Liver (tissue), 3 donors: ENCODE measurements around the gene TLK2.
"Not testable (repeated sequence)": the region's sequence is repeated elsewhere in the genome, so short reads cannot be mapped to it uniquely, and the experiment has no call there.

Experiments
- FOXA1 ChIP-seq: IDR thresholded peaks from 2 replicates; pipeline ENCODE4 v1.6.1; 2016; ENCODE audit warnings: antibody characterized with exemption
- GABPA ChIP-seq, 2 donors: IDR thresholded peaks in 1 of 2; conservative IDR thresholded peaks in 1 of 2; 2 replicates each; pipeline ENCODE4 v1.6.1; 2016; ENCODE audit warnings: antibody characterized with exemption in 2 of 2, mild to moderate bottlenecking in 1 of 2, moderate library complexity in 1 of 2
- HNF4A ChIP-seq, 2 donors: conservative IDR thresholded peaks; 2 replicates each; pipeline ENCODE4 v1.6.1; 2016; ENCODE audit warnings: antibody characterized with exemption in 2 of 2, mild to moderate bottlenecking in 2 of 2
- JUND ChIP-seq, 2 donors: IDR thresholded peaks; 2 replicates each; pipeline ENCODE4 v1.6.1; 2016; ENCODE audit warnings: antibody characterized with exemption in 2 of 2
- RAD21 ChIP-seq, 2 donors: IDR thresholded peaks; 2 replicates each; pipeline ENCODE4 v1.6.1; 2016; ENCODE audit warnings: antibody characterized with exemption in 2 of 2, mild to moderate bottlenecking in 2 of 2
- REST ChIP-seq: IDR thresholded peaks from 2 replicates; pipeline ENCODE4 v1.6.1; 2016; ENCODE audit warnings: antibody characterized with exemption, mild to moderate bottlenecking
- SP1 ChIP-seq: IDR thresholded peaks from 2 replicates; pipeline ENCODE4 v1.6.1; 2018; ENCODE audit warnings: antibody characterized with exemption, mild to moderate bottlenecking
- TAF1 ChIP-seq: conservative IDR thresholded peaks from 2 replicates; pipeline ENCODE4 v1.6.1; 2016; ENCODE audit warnings: antibody characterized with exemption, mild to moderate bottlenecking
- YY1 ChIP-seq: IDR thresholded peaks from 2 replicates; pipeline ENCODE4 v1.6.1; 2016; ENCODE audit warnings: antibody characterized with exemption, mild to moderate bottlenecking
- TF ChIP-seq, protein P1 (sequence below): fragments of 150-350 bp; IDR thresholded peaks from 2 replicates; pipeline ENCODE4 v1.5.1; 2017; ENCODE audit warnings: improper control_type of control experiment, low read depth, low read length; ENCODE audit not compliant: missing input control
- TF ChIP-seq, protein P2 (sequence below): IDR thresholded peaks from 2 replicates; pipeline ENCODE4 v1.6.1; 2016; ENCODE audit warnings: antibody characterized with exemption
- TF ChIP-seq, protein P3 (sequence below): IDR thresholded peaks from 2 replicates; pipeline ENCODE4 v1.6.1; 2016; ENCODE audit warnings: antibody characterized with exemption
- TF ChIP-seq, protein P4 (sequence below): IDR thresholded peaks from 2 replicates; pipeline ENCODE4 v1.6.1; 2016; ENCODE audit warnings: antibody characterized with exemption
- donor health status: healthy.
- donor health status: healthy.

- TF ChIP-seq, protein P1, sequence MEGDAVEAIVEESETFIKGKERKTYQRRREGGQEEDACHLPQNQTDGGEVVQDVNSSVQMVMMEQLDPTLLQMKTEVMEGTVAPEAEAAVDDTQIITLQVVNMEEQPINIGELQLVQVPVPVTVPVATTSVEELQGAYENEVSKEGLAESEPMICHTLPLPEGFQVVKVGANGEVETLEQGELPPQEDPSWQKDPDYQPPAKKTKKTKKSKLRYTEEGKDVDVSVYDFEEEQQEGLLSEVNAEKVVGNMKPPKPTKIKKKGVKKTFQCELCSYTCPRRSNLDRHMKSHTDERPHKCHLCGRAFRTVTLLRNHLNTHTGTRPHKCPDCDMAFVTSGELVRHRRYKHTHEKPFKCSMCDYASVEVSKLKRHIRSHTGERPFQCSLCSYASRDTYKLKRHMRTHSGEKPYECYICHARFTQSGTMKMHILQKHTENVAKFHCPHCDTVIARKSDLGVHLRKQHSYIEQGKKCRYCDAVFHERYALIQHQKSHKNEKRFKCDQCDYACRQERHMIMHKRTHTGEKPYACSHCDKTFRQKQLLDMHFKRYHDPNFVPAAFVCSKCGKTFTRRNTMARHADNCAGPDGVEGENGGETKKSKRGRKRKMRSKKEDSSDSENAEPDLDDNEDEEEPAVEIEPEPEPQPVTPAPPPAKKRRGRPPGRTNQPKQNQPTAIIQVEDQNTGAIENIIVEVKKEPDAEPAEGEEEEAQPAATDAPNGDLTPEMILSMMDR, result not testable (repeated sequence)
- not testable (repeated sequence) for TF ChIP-seq YY1; TAF1; JUND (IDR thresholded peaks at IDR 0.05); REST; GABPA (IDR thresholded peaks at IDR 0.05 in 1 of 2, conservative IDR thresholded peaks at IDR 0.05 in 1 of 2); FOXA1; SP1; RAD21 (IDR thresholded peaks at IDR 0.05); HNF4A (conservative IDR thresholded peaks at IDR 0.05)
- TF ChIP-seq, protein P2, sequence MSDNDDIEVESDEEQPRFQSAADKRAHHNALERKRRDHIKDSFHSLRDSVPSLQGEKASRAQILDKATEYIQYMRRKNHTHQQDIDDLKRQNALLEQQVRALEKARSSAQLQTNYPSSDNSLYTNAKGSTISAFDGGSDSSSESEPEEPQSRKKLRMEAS, result not testable (repeated sequence)
- TF ChIP-seq, protein P3, sequence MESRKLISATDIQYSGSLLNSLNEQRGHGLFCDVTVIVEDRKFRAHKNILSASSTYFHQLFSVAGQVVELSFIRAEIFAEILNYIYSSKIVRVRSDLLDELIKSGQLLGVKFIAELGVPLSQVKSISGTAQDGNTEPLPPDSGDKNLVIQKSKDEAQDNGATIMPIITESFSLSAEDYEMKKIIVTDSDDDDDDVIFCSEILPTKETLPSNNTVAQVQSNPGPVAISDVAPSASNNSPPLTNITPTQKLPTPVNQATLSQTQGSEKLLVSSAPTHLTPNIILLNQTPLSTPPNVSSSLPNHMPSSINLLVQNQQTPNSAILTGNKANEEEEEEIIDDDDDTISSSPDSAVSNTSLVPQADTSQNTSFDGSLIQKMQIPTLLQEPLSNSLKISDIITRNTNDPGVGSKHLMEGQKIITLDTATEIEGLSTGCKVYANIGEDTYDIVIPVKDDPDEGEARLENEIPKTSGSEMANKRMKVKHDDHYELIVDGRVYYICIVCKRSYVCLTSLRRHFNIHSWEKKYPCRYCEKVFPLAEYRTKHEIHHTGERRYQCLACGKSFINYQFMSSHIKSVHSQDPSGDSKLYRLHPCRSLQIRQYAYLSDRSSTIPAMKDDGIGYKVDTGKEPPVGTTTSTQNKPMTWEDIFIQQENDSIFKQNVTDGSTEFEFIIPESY, result not testable (repeated sequence)
- TF ChIP-seq, protein P4, sequence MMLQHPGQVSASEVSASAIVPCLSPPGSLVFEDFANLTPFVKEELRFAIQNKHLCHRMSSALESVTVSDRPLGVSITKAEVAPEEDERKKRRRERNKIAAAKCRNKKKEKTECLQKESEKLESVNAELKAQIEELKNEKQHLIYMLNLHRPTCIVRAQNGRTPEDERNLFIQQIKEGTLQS, result not testable (repeated sequence)
These were observed 26.2 kb downstream of the TLK2 start for GRCh38 chr17:62504857-62505256.
